22Rv1 (cell line): ENCODE data around the gene TAS2R4.
A peak's percentile ranks its signal among the peaks of the same experiment; 100 is the strongest.

ENCODE experiments used
- ZFX ChIP-seq: fragments of 450-650 bp; IDR thresholded peaks from 2 replicates; pipeline ENCODE4 v1.6.1; 2017; ENCODE audit warnings: antibody characterized with exemption, borderline replicate concordance
- TF ChIP-seq, protein P1 (sequence below): fragments of 450-650 bp; IDR thresholded peaks from 2 replicates; pipeline ENCODE4 v1.5.1; 2017; ENCODE audit warnings: mild to moderate bottlenecking

DNA sequence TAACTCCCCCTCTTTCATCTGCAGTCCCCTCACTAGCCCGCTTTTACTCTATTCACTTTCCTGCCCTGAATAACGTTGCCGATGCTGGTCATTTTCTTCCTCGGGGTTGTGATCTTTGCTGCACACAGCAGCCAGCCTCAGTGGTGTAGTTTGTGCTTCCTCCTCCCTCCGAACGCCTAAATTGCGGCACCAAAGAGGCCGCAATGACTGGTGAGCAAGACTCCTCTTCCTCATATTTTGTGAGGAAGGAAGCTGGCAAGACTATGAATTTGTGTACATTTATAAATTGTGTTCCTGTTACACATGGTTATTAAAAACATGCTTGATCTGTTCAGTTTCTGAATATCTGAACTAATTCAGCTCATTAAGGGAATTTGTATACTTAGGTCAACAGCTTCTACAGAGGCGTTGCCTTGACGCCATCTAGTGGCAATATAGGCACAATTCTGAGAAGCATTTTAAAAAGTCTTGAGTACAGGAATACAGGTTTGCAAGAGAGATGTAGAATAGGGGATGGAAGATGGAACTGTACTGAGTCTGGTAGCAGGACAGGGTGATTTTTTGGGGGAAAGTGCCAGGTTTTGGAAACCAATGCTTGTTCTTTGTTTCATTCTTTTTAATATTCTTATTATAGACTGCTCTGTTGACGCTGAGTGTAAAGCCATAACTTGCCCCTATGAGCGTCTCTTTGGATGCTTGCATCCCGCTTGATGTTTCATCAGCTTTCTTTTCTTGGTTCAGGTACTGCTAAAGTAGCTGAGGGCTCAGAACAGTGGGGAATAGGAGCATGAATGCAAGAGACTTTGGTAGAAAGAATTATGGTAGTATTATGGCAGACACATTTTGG is 9.5 kb downstream of the TAS2R4 start:
- TF ChIP-seq, protein P1, sequence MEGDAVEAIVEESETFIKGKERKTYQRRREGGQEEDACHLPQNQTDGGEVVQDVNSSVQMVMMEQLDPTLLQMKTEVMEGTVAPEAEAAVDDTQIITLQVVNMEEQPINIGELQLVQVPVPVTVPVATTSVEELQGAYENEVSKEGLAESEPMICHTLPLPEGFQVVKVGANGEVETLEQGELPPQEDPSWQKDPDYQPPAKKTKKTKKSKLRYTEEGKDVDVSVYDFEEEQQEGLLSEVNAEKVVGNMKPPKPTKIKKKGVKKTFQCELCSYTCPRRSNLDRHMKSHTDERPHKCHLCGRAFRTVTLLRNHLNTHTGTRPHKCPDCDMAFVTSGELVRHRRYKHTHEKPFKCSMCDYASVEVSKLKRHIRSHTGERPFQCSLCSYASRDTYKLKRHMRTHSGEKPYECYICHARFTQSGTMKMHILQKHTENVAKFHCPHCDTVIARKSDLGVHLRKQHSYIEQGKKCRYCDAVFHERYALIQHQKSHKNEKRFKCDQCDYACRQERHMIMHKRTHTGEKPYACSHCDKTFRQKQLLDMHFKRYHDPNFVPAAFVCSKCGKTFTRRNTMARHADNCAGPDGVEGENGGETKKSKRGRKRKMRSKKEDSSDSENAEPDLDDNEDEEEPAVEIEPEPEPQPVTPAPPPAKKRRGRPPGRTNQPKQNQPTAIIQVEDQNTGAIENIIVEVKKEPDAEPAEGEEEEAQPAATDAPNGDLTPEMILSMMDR, result peak; percentile 99
- no peak for TF ChIP-seq ZFX
